ENCODE results near the gene NFIA.

Gene NFIA

GRCh38 chr1:61170328-61171238 is 88.2 kb downstream of the NFIA start:
- no peak for DNase-seq (ENCODE audit: extremely low read depth, low read depth)
- H3K4me3 ChIP-seq (replicated peaks; ENCODE audit: low read depth, low read length) = no peak overlapping the region
- TF ChIP-seq CTCF (IDR thresholded peaks at IDR 0.05; ENCODE audit: low read depth, low read length, missing control alignments) = no peak

GRCh38 chr1:61171346-61171745 is 89.0 kb downstream of the NFIA start:
- no peak for DNase-seq (ENCODE audit: extremely low read depth, low read depth)
- no peak for TF ChIP-seq CTCF (IDR thresholded peaks at IDR 0.05; ENCODE audit: low read depth, low read length, missing control alignments)
- no peak overlapping the region for H3K4me3 ChIP-seq (replicated peaks; ENCODE audit: low read depth, low read length)

- DNase-seq (ENCODE audit: extremely low read depth, low read depth) = no peak
- H3K4me3 ChIP-seq (replicated peaks; ENCODE audit: low read depth, low read length) = no peak overlapping the region
- no peak for TF ChIP-seq CTCF (IDR thresholded peaks at IDR 0.05; ENCODE audit: low read depth, low read length, missing control alignments)
These were observed 89.6 kb downstream of the NFIA start for GRCh38 chr1:61171974-61172373.

- no peak for DNase-seq (ENCODE audit: extremely low read depth, low read depth)
- no peak overlapping the region for H3K4me3 ChIP-seq (replicated peaks; ENCODE audit: low read depth, low read length)
- no peak for TF ChIP-seq CTCF (IDR thresholded peaks at IDR 0.05; ENCODE audit: low read depth, low read length, missing control alignments)
These were observed 90.8 kb downstream of the NFIA start for GRCh38 chr1:61173118-61173517.

- no peak for DNase-seq (ENCODE audit: extremely low read depth, low read depth)
- no peak for TF ChIP-seq CTCF (IDR thresholded peaks at IDR 0.05; ENCODE audit: low read depth, low read length, missing control alignments)
- no peak overlapping the region for H3K4me3 ChIP-seq (replicated peaks; ENCODE audit: low read depth, low read length)
These were observed 91.9 kb downstream of the NFIA start for GRCh38 chr1:61174060-61174795.

- H3K4me3 ChIP-seq (replicated peaks; ENCODE audit: low read depth, low read length) = no peak overlapping the region
- DNase-seq (ENCODE audit: extremely low read depth, low read depth) = no peak
- no peak for TF ChIP-seq CTCF (IDR thresholded peaks at IDR 0.05; ENCODE audit: low read depth, low read length, missing control alignments)
These were observed 93.6 kb downstream of the NFIA start for GRCh38 chr1:61175976-61176375.
